ENCODE measurements around the gene PPARG.

Gene PPARG

GRCh38 chr3:12423131-12423530 lies 134.3 kb downstream of the PPARG start:
- CTCF ChIA-PET: no interaction called here
- POLR2A ChIA-PET (ENCODE audit: low non-redundant PET): no interaction called here
- no peak for TF ChIP-seq CTCF (conservative IDR thresholded peaks at IDR 0.05; ENCODE audit: low read depth)
- DNase-seq (ENCODE audit: low spot score): no peak
- H3K27ac ChIP-seq: no peak overlapping the region

- DNase-seq (ENCODE audit: low spot score): no peak
- ChIA-PET CTCF (no interaction called here), POLR2A (ENCODE audit: low non-redundant PET) (no interaction called here)
- TF ChIP-seq CTCF (conservative IDR thresholded peaks at IDR 0.05; ENCODE audit: low read depth): no peak
- H3K27ac ChIP-seq: no peak overlapping the region
Measured at GRCh38 chr3:12423918-12424630, 135.2 kb downstream of the PPARG start.

GRCh38 chr3:12424635-12425319 lies 135.9 kb downstream of the PPARG start:
- POLR2A ChIA-PET (ENCODE audit: low non-redundant PET): no interaction called here
- no peak for TF ChIP-seq CTCF (conservative IDR thresholded peaks at IDR 0.05; ENCODE audit: low read depth)
- no peak for DNase-seq (ENCODE audit: low spot score)
- CTCF ChIA-PET: no interaction called here
- H3K27ac ChIP-seq: no peak overlapping the region

GRCh38 chr3:12425850-12426579 lies 137.1 kb downstream of the PPARG start:
- CTCF ChIA-PET: no interaction called here
- H3K27ac ChIP-seq: no peak overlapping the region

GRCh38 chr3:12427551-12427950 lies 138.7 kb downstream of the PPARG start:
- H3K27ac ChIP-seq: no peak overlapping the region
- no peak for DNase-seq (ENCODE audit: low spot score)
- TF ChIP-seq CTCF (conservative IDR thresholded peaks at IDR 0.05; ENCODE audit: low read depth): no peak
- CTCF ChIA-PET: no interaction called here
- POLR2A ChIA-PET (ENCODE audit: low non-redundant PET): no interaction called here

More at GRCh38 chr3:12425850-12426579, 137.1 kb downstream of the PPARG start:
- TF ChIP-seq CTCF (conservative IDR thresholded peaks at IDR 0.05; ENCODE audit: low read depth): no peak
- no peak for DNase-seq (ENCODE audit: low spot score)
- POLR2A ChIA-PET (ENCODE audit: low non-redundant PET): no interaction called here

- ChIA-PET CTCF (no interaction called here), POLR2A (ENCODE audit: low non-redundant PET) (no interaction called here)
- no peak overlapping the region for H3K27ac ChIP-seq
- TF ChIP-seq CTCF (conservative IDR thresholded peaks at IDR 0.05; ENCODE audit: low read depth): no peak
- no peak for DNase-seq (ENCODE audit: low spot score)
Measured at GRCh38 chr3:12428126-12428525, 139.3 kb downstream of the PPARG start.
